Progenitor cell of endocrine pancreas (in vitro differentiated cells): ENCODE data around the gene ZBTB2. TPM values are rescaled to one million over a fixed set of nuclear protein-coding genes. Genes with fewer than 3 reads are reported as not detected.
A peak's percentile ranks its signal among the peaks of the same experiment; 100 is the strongest.

Experiments
- DNase-seq: peaks from one replicate; pipeline ENCODE4 v3.0.0; 2021; ENCODE audit warnings: low spot score; ENCODE audit not compliant: unreplicated experiment
- H3K27ac Mint-ChIP-seq: 2 replicates; pipeline ENCODE4 v1.8.0; 2021; ENCODE audit warnings: mild to moderate bottlenecking, moderate library complexity, mixed read lengths
- H3K27me3 Mint-ChIP-seq: 2 replicates; pipeline ENCODE4 v1.8.0; 2021; ENCODE audit warnings: mixed read lengths
- H3K36me3 Mint-ChIP-seq: 2 replicates; pipeline ENCODE4 v1.8.0; 2022; ENCODE audit warnings: mixed read lengths; ENCODE audit not compliant: insufficient read depth
- H3K4me1 Mint-ChIP-seq: 2 replicates; pipeline ENCODE4 v1.8.0; 2021; ENCODE audit warnings: low read depth, mixed read lengths
- H3K4me3 Mint-ChIP-seq: 2 replicates; pipeline ENCODE4 v1.8.0; 2021; ENCODE audit warnings: low read depth, mild to moderate bottlenecking, moderate library complexity, mixed read lengths
- H3K9me3 Mint-ChIP-seq: 2 replicates; pipeline ENCODE4 v1.8.0; 2021; ENCODE audit warnings: low read depth, mixed read lengths
- total RNA-seq: library from RNA; stranded (reverse); gene quantifications from 2 replicates; pipeline ENCODE4 v1.2.1, GENCODE V29; 2021
- TF ChIP-seq, protein P1 (sequence below): fragments of 200-600 bp; sonication (generic); IDR thresholded peaks from one replicate; pipeline ENCODE4 v1.5.0; 2021; ENCODE audit warnings: antibody characterized with exemption, mild to moderate bottlenecking; ENCODE audit not compliant: unreplicated experiment

Gene ZBTB2
- total RNA-seq, 1 donor from 2014 or later, result 15.2 TPM

DNA sequence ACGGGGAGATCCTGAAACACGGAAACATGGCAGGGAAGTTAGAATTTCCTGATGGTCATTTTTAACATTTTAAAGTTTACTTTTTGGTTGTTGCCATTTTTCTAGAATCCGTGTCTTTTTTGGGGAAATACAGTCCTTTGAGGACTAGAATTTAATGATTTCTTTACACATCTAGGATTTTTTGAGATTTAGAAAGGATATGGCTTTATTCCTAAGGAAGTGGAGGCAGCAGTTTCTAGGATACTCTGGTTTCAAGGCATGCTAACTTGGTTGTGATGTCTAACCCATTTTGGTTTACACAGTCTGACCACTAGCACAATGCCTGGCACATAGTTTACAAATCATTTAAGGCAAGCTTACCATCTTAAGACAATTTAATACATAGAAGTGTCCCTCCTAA lies 1.1 kb upstream of the ZBTB2 start:
- DNase-seq, result no peak
- Mint-ChIP-seq H3K36me3 (peaks cover 2% of the 10 kb centered on the region), H3K4me3 (peak overlapping the region; percentile 82), H3K4me1 (peaks cover 32% of the 10 kb centered on the region), H3K9me3 (no peaks in the 10 kb centered on the region), H3K27ac (peak overlapping the region; percentile 92), H3K27me3 (no peaks in the 10 kb centered on the region)
- TF ChIP-seq, protein P1, sequence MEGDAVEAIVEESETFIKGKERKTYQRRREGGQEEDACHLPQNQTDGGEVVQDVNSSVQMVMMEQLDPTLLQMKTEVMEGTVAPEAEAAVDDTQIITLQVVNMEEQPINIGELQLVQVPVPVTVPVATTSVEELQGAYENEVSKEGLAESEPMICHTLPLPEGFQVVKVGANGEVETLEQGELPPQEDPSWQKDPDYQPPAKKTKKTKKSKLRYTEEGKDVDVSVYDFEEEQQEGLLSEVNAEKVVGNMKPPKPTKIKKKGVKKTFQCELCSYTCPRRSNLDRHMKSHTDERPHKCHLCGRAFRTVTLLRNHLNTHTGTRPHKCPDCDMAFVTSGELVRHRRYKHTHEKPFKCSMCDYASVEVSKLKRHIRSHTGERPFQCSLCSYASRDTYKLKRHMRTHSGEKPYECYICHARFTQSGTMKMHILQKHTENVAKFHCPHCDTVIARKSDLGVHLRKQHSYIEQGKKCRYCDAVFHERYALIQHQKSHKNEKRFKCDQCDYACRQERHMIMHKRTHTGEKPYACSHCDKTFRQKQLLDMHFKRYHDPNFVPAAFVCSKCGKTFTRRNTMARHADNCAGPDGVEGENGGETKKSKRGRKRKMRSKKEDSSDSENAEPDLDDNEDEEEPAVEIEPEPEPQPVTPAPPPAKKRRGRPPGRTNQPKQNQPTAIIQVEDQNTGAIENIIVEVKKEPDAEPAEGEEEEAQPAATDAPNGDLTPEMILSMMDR, result no peak

DNA sequence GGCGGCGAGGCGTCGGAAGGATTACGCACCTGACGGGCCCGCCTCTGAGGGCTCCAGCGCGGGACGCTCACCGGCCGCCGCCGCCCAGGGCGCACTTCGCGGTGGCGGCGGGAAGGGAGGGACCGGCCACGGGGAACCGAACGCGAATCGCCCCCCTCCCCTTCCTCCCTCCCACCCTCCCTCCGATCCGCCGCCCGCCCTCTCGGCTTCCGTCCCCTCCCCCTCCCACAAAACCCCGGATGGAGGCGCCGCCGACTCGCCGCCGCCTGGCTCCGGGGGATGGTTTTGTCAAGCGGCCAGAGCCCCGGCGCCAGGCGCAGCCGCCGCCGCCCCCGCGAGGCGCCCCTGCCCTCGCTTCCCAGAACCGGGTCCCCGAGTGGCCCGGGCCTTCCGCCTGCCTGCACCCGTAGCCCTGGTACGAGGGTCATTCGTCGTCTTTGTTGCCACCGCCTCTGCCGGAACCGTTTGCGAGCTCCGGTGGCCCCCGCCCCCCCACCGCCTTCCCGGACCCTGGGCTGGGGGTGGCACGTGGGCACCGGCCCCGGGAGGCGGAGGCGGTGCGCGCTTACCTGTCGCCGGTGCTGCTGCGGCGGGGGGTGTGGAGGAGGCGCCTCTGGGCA lies 398 bp downstream of the ZBTB2 start:
- Mint-ChIP-seq H3K27me3 (no peaks in the 10 kb centered on the region), H3K4me1 (peaks cover 32% of the 10 kb centered on the region), H3K4me3 (peak overlapping the region; percentile 82), H3K36me3 (no peaks in the 10 kb centered on the region), H3K9me3 (no peaks in the 10 kb centered on the region), H3K27ac (peak overlapping the region; percentile 5)
- TF ChIP-seq, protein P1, result no peak
- peak; percentile 71 for DNase-seq

GRCh38 chr6:151390276-151390850 lies 996 bp downstream of the ZBTB2 start:
- H3K4me1 Mint-ChIP-seq, result peaks cover 31% of the 10 kb centered on the region
- no peaks in the 10 kb centered on the region for H3K9me3 Mint-ChIP-seq
- TF ChIP-seq, protein P1, result no peak
- peak overlapping the region; percentile 68 for H3K4me3 Mint-ChIP-seq
- H3K27ac Mint-ChIP-seq, result peak overlapping the region; percentile 45
- no peaks in the 10 kb centered on the region for H3K27me3 Mint-ChIP-seq
- H3K36me3 Mint-ChIP-seq, result no peaks in the 10 kb centered on the region
- peak; percentile 96 for DNase-seq

GRCh38 chr6:151389618-151390275 lies 1.6 kb downstream of the ZBTB2 start:
- Mint-ChIP-seq H3K27me3 (no peaks in the 10 kb centered on the region), H3K4me1 (peaks cover 27% of the 10 kb centered on the region), H3K36me3 (no peaks in the 10 kb centered on the region), H3K4me3 (peak overlapping the region; percentile 86), H3K27ac (peak overlapping the region; percentile 98), H3K9me3 (no peaks in the 10 kb centered on the region)
- no peak for DNase-seq
- TF ChIP-seq, protein P1, result no peak

DNA sequence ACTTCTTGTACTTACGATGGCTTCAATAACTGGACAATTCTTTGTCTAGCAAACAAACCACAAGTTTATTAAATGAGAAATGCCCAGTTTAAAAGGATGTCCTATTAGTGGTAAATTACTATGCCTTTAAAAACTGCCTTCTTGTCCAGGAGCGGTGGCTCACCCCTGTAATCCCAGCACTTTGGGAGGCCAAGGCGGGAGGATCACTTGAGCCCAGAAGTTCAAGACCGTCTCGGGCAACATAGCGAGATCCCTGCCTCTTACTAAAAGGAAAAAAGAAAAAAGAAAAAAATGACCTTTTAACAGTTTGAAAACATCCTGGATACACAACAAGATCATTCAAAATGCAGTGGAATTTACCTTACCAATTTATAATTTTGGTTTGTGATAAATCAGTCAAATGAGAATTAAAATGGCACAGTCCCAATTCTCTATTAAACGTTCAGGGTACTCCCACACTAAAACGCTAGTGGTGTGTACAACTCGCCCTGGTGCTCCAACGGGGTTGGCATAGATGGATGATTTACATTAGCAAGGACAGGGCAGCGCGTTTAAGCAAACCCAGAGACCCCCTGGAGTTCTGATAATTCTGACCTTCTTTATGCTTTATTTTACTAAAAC lies 2.3 kb downstream of the ZBTB2 start:
- H3K36me3 Mint-ChIP-seq, result peaks cover 3% of the 10 kb centered on the region
- peaks cover 25% of the 10 kb centered on the region for H3K4me1 Mint-ChIP-seq
- no peak for DNase-seq
- H3K27me3 Mint-ChIP-seq, result no peaks in the 10 kb centered on the region
- TF ChIP-seq, protein P1, result no peak
- peak overlapping the region; percentile 86 for H3K4me3 Mint-ChIP-seq
- peak overlapping the region; percentile 98 for H3K27ac Mint-ChIP-seq
- H3K9me3 Mint-ChIP-seq, result no peaks in the 10 kb centered on the region
